BJ (cell line): ENCODE results near the gene PXK. TPM values are rescaled to one million over a fixed set of nuclear protein-coding genes. Genes with fewer than 3 reads are reported as not detected.
"Not testable (repeated sequence)": the region's sequence is repeated elsewhere in the genome, so short reads cannot be mapped to it uniquely, and the experiment has no call there.

Experiments
- CTCF ChIA-PET: fragments of 350-600 bp; formaldehyde crosslinking; extraction: SDS; loops from one replicate; lab custom pipeline; 2021; ENCODE audit warnings: antibody characterized with exemption, inconsistent platforms; lab: Yijun Ruan, JAX
- POLR2A ChIA-PET: fragments of 300-600 bp; sonication (Branson Sonifier 250); formaldehyde crosslinking; extraction: SDS; loops from one replicate; lab custom pipeline; 2021; ENCODE audit warnings: antibody characterized with exemption; lab: Charles Lee
- DNase-seq: peaks from one replicate; pipeline ENCODE4 v3.0.0-alpha.2; 2011; ENCODE audit warnings: low read depth
- H3K27me3 ChIP-seq: 2 replicates; pipeline ENCODE4 v1.6.0; 2011; ENCODE audit warnings: low read length; ENCODE audit not compliant: control insufficient read depth, insufficient read depth
- H3K36me3 ChIP-seq: 2 replicates; pipeline ENCODE4 v1.5.1; 2011; ENCODE audit warnings: low read length; ENCODE audit not compliant: control insufficient read depth, insufficient read depth
- H3K4me3 ChIP-seq: 2 replicates; pipeline ENCODE4 v1.5.1; 2011; ENCODE audit warnings: low read depth, mild to moderate bottlenecking, control low read depth, low read length
- CTCF ChIP-seq: IDR thresholded peaks from 2 replicates; pipeline ENCODE4 v1.5.1; 2011; ENCODE audit warnings: low read depth, mild to moderate bottlenecking, control low read depth, inconsistent platforms, low read length, moderate library complexity; ENCODE audit not compliant: insufficient read depth
- polyA plus RNA-seq: library from polyadenylated mRNA; depleted of rRNA; stranded (reverse); fragments of >200 nt; gene quantifications from 2 replicates; pipeline ENCODE4 v1.2.3, GENCODE V29; 2011

Gene PXK
- polyA plus RNA-seq, 1 experiment = 36.4 TPM

GRCh38 chr3:58334013-58334321 is 1.3 kb downstream of the PXK start:
- no peak for DNase-seq
- ChIA-PET POLR2A (no interaction called here), CTCF (interaction anchor here (1.5 to 5.5 kb wide), 4 partner anchors 12 to 158 kb away, joined by 3 to 20 read pairs (median 16); partner anchors contain the start of genes HTD2, KCTD6 and RPP14)
- Histone ChIP-seq H3K4me3 (peak overlapping the region; percentile 77), H3K27me3 (no peaks in the 10 kb centered on the region), H3K36me3 (no peaks in the 10 kb centered on the region)
- no peak for TF ChIP-seq CTCF

- Histone ChIP-seq H3K4me3 (peak overlapping the region; percentile 20), H3K27me3 (no peaks in the 10 kb centered on the region), H3K36me3 (no peaks in the 10 kb centered on the region)
- no peak for DNase-seq
- no peak for TF ChIP-seq CTCF
- CTCF ChIA-PET = interaction anchor here (1.0 to 5.5 kb wide), 7 partner anchors 19 to 199 kb away, joined by 3 to 20 read pairs (median 5); partner anchors contain the start of genes HTD2, KCTD6 and RPP14
- POLR2A ChIA-PET = no interaction called here
Measured at GRCh38 chr3:58334506-58334884, 1.8 kb downstream of the PXK start.

- CTCF ChIA-PET = interaction anchor here (0.8 to 4.6 kb wide), 10 partner anchors 14 to 198 kb away, joined by 3 to 18 read pairs (median 4); partner anchors contain the start of genes HTD2, KCTD6 and RPP14
- TF ChIP-seq CTCF = no peak
- no peaks in the 10 kb centered on the region for H3K36me3 ChIP-seq
- H3K4me3 ChIP-seq = no peak overlapping the region
- no peaks in the 10 kb centered on the region for H3K27me3 ChIP-seq
- DNase-seq = no peak
- POLR2A ChIA-PET = interaction anchor here (0.6 kb wide), 1 partner anchor 293 kb away, joined by 5 read pairs; no protein-coding TSS in a partner anchor
Measured at GRCh38 chr3:58335652-58335947, 2.9 kb downstream of the PXK start.

- TF ChIP-seq CTCF = no peak
- Histone ChIP-seq H3K27me3 (no peaks in the 10 kb centered on the region), H3K4me3 (no peak overlapping the region), H3K36me3 (no peaks in the 10 kb centered on the region)
- ChIA-PET POLR2A (no interaction called here), CTCF (interaction anchor here (0.8 to 4.6 kb wide), 7 partner anchors 13 to 127 kb away, joined by 3 to 18 read pairs (median 3); partner anchors contain the start of genes HTD2 and RPP14)
- DNase-seq = peak; percentile 69
Measured at GRCh38 chr3:58336135-58336882, 3.6 kb downstream of the PXK start.

- TF ChIP-seq CTCF = no peak
- CTCF ChIA-PET = interaction anchor here (0.9 to 4.6 kb wide), 5 partner anchors 11 to 126 kb away, joined by 3 to 18 read pairs (median 3); partner anchors contain the start of genes HTD2 and RPP14
- POLR2A ChIA-PET = no interaction called here
- no peaks in the 10 kb centered on the region for H3K36me3 ChIP-seq
- H3K4me3 ChIP-seq = no peak overlapping the region
- no peaks in the 10 kb centered on the region for H3K27me3 ChIP-seq
- DNase-seq = no peak
Measured at GRCh38 chr3:58337190-58337589, 4.5 kb downstream of the PXK start.

GRCh38 chr3:58339146-58339545 is 6.5 kb downstream of the PXK start:
- POLR2A ChIA-PET = interaction anchor here (0.6 kb wide), 1 partner anchor 87 kb away, joined by 5 read pairs; no protein-coding TSS in a partner anchor
- CTCF ChIA-PET = interaction anchor here (1.1 kb wide), 1 partner anchor 45 kb away, joined by 3 read pairs; no protein-coding TSS in a partner anchor

More at GRCh38 chr3:58339146-58339545, 6.5 kb downstream of the PXK start:
- not testable (repeated sequence) for H3K4me3 ChIP-seq, DNase-seq, H3K27me3 ChIP-seq, H3K36me3 ChIP-seq
